ENCODE measurements around the gene PI16.

The PI16 gene

DNA sequence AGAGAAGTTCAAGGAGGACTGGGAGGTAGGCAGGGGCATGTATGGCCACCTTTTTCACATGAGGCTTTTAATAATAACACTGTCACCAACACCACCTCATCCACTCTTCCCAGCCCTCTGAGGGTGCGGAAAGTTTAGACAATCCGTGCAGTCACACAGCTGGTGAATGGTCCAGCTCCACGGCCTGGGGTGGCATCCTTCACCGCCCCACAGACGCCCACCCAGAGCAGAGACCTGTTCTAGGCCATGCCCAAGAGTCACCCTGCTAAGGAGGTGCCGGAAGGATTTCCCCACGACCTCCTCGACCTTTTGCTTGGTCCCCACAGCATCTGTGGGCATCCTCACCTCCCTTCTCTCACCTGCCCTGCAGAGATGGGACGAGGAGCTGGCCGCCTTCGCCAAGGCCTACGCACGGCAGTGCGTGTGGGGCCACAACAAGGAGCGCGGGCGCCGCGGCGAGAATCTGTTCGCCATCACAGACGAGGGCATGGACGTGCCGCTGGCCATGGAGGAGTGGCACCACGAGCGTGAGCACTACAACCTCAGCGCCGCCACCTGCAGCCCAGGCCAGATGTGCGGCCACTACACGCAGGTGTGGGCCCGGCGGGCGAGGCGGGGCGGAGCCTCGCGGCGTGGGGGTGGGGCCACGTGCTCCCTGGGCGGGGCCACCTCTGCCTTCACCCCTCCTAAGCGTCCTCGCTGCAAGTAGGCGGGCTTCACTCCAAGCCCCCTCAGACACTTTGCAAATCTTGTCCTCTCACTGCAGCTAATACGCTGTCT is 4.4 kb downstream of the PI16 start:
- no peak for DNase-seq

DNA sequence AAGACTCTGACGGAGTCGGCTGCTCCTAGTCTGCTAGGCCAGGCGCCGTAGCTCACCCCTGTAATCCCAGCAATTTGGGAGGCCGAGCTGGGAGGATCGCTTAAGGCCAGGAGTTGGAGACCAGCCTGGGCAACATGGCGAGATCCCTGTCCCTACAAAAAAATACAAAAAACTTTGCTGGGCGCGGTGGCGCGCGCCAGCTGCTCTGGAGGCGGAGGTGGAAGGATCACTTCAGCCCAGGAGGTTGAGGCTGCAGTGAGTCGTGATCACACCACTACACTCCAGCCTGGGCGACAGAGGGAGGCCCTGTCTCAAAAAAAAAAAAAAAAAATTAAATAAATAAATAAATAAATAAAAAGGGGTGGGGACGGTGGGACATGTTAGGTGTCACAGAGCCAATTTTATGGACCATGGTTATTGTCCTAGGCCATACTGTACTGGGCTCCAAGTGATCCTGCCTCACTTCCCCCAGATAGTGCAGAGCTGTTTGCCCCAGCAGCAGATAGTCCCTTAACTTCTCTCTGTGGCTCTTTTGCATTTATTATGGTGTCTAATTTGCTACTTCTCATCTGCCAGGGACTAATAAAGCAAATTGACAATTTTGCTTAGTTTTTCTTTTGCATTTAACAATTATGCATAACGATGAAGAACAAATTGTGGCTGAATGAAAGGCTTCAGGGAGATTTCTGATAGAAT is 5.2 kb downstream of the PI16 start:
- no peak for DNase-seq

DNA sequence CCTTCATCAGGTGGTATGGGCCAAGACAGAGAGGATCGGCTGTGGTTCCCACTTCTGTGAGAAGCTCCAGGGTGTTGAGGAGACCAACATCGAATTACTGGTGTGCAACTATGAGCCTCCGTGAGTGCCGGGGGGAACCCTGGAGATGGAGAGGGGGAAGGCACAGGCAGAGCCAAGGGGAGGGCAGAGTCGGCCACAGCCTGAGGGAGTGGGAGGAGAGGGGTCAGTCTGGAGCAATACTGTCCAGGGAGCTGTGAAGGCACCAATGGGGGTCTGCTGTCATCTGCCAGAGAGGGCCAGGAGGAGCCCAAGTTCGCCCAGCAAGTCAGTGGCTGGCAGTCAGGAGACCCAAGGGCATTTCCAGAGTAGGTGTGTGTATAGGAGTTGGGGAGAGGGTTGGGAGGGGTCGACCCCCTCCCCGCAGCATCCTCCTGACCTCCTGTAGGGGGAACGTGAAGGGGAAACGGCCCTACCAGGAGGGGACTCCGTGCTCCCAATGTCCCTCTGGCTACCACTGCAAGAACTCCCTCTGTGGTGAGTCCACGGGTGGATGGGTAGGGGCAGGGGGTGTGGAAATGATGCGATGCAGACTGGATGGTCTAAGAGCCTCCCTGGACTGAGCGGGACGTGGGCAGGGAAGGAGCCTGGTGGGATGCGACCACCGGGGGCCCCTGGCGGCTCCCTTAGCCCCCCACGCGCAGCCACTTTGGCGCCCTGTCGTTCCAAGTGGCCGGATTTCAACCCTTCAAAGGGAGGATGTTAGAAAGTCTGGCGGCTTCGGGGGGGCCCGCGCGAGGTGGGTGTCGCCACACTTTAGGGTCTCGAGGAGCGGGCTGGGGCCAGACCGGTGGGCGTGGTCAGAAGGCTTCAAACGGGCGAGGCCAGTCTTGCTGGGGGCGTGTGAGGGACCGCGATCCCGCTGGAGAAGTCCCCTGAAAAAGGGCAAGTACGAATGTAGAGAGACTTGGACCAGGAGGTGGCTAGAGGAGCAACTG is 7.2 kb downstream of the PI16 start:
- no peak for DNase-seq

DNA sequence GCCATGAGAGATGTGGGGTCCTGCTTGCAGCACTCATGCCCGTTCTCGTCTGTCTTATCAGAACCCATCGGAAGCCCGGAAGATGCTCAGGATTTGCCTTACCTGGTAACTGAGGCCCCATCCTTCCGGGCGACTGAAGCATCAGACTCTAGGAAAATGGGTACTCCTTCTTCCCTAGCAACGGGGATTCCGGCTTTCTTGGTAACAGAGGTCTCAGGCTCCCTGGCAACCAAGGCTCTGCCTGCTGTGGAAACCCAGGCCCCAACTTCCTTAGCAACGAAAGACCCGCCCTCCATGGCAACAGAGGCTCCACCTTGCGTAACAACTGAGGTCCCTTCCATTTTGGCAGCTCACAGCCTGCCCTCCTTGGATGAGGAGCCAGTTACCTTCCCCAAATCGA is 8.3 kb downstream of the PI16 start:
- no peak for DNase-seq

DNA sequence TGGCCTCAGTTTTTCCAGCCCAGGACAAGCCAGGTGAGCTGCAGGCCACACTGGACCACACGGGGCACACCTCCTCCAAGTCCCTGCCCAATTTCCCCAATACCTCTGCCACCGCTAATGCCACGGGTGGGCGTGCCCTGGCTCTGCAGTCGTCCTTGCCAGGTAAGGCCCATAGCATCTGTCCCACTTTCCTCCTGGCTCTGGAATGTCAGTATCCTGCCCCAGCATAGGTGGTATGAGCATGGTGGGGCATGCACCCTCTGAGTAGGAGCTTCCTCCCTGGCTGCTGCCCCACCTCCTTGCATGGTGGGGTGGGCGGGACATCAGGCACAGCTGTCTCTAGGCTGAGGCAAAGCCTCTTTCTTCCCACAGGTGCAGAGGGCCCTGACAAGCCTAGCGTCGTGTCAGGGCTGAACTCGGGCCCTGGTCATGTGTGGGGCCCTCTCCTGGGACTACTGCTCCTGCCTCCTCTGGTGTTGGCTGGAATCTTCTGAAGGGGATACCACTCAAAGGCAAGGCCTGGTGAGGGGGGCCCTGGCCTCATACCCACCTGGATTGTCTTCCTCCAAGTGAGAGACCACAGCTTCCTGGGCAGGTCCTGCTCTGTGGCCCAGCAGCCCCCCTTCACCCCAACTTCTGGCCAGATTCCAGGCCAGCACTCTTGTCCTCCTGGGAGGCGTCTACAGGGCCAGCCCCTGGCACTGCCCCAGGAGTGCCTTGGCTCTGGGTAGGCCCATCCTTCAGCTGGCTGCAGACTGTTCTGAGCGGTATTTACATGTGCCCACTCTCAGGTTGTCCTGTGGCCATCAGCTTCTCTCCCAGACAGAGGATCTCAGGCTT is 9.1 kb downstream of the PI16 start:
- no peak for DNase-seq

DNA sequence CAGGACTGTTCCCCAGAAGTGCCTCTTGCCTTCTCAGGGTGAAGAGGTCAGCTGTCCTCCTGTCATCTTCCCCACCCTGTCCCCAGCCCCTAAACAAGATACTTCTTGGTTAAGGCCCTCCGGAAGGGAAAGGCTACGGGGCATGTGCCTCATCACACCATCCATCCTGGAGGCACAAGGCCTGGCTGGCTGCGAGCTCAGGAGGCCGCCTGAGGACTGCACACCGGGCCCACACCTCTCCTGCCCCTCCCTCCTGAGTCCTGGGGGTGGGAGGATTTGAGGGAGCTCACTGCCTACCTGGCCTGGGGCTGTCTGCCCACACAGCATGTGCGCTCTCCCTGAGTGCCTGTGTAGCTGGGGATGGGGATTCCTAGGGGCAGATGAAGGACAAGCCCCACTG is 9.8 kb downstream of the PI16 start:
- DNase-seq = no peak

DNA sequence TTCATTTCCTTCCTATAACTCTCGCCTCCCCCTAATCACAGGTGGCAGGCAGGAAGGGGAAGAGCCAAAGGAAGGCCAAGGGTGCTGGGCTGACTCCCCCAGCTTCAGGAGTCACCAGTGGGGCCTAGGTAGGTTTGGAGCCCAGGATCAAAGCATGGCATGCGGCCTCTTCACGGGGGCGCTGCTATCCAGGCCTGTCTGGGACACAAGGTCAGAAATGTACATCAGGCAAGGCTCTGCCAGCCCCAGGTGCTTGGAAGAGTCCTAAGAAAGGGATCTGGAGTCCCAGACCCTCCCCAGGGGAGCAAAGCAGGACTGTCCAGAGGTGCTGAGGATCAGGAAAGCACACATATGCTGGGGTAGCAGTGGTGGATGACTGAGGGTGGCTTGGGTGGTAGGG is 10.4 kb downstream of the PI16 start:
- DNase-seq = no peak

DNA sequence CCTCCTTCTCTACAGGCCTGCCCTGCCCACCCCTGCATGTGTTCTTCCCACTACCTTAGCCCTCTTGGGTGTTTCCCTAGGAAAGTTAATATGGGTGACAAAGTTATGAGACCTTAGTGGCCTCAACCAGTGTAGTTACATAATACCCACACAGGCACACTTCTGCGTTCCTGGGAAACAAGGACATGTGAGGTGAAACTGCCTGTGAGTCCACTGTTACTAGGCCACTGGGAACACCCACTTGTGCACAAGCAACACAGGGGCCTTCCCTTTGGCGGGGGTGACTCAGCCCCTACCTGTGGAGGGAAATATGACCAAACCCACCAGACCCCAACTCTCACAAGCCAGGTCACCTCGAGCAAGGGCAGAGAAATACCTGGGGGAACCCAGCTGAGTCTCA is 12.8 kb downstream of the PI16 start:
- DNase-seq = no peak

DNA sequence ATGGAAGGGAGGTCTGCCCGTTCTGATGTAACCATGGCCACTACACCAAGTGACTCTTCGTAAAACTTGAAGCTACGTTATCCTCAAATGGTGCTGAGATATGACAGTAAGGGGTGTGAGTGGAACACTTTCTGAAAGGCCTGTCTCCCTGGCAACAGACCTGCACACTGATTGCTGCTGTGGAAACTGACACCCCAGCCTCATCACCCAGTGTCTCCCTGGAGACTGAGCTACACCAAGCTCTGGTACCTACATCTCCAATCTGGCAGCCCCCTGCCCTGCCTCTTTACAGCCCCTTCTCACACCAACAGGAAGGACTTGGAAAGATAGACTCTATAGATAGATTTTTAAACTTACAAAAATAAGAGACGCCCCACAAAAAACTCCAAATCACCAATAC is 13.2 kb downstream of the PI16 start:
- DNase-seq = no peak

DNA sequence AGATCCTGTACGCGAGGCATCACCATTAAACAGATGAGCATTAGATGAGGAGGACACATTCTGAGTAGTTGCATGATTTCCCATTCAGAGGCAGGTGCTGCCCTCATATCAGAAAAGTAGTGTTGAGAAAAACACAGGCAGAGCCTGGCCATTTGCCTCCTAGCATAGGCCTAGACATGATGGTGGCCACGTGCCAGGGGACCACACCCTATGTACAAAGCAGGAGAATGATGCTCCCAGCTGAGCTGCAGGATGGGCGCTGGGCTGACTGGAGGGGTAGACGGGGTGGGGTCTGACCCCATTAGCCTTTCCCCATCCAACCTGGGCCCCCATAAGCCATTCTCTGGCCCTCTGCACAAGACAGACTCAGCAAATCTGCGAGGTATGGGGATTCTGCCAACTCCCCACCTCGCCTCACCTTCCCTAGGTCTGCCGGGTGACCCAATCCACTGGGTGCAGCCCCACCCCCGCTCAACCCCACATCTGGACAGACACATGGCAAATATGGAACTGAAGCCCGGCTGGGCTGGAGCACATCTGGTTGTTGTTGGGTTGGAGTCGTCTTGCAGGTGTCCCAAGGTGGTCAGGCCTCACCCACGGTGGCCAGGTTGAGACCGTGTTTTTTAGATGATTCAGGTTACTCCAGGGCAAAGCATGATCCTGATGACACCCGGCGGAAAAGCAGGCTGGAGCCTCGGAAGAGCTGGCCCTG is 13.9 kb downstream of the PI16 start:
- no peak for DNase-seq

DNA sequence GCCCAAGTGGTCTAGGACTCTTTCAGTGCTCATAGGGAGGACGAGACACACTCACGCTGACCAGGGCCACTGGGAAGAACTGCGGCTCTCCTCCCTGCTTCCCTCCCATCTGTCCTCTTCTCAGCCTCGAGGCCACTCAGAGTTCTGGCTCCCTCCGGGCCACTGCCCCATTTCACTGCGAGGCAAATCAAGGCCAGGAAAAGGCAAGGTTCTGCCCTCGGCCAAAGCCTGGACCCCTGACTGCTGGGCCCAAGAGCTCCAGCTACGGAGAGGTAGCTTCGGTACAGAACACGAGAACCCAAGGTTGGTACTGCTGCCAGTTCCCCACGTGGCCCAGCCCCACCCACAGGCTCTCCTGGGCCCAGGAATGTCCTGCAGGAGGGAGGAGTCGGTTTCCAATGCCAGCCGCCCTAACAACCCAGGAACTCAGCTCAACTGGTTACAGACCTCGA is 14.7 kb downstream of the PI16 start:
- DNase-seq = no peak

DNA sequence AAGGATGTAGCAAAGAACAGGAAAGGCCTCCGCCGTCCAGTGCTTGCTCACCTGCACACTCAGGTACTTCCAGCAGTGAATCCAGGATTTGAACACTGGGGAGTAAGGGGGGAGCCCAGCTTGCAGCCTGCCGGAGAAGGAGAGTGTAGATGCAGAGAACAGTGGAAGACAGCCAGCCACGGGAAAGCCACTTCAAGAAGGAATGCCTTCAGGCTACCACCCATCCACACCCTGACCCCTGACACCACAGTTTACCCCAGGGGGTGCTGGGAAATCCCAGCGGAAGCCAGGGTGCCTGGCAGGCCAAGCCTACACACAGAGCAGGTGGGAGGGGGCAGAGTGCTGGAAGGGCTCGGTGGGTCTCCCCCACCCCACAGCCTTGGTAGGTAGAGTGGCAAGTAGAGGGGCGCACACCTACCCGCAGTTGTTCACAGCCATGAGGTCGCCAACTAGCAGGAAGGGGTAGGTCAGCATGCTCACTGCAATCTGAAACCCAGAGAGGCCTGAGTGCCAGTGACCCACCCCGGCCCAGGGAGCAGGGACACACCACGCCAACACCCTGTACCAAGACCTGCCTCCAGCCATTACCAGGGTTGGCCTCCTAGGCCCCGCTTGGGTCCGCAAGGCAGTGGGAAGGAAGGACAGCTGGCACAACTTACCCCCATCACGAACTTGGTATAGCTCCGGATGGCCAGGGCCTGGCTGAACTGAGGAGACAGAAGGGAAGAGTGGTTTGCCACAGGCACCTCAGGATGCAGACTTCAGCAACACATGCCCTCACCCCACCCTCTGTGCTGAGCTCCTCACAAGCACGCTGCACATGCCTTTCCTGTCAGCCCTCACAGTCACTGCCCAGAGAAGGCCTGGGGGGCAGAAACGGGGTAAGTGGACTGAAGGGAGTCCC is 15.7 kb downstream of the PI16 start:
- DNase-seq = no peak

DNA sequence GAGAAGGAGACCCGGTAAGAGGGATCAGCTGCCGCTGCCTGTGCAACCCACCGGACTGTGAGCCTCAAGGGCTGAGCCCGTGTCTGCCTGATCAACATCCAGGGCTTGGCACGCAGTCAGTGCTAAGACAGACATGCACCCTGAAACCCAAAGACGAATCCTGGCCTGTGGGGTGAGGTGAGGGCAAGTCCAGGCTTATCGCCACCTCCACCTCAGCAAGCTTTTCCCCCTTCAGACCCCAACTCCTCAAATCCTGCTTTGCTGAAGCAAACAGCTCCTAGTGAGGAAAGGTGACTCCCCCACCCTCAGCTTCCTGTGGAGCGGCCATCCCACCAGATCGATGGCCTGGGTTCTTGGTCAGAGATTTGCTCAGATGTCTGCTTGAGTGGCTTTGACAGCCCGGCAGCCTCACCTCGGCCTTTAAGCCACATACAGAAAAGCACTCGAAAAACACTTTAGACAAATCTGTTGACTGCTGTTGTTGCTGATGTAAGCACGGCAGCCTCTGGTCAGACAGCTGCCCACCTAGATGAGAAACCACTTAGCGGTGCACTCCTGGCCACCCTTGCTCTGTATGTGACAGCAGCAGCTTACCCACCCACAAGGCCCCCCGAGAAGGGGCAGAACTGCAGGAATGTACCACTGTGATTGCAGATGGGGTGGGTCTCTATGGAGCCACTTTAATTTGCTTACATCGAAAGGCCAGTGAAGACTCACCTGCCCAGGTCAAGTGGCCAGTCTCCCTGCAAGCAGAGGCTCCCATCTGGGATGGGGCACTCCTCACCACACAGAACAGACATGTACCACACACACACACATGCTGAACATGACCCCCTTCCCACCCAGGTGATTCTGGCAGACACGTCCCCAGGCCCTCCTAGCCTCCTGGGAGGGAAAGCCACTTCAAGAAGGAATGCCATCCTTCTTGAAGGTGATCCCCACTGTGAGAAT is 16.6 kb downstream of the PI16 start:
- no peak for DNase-seq

DNA sequence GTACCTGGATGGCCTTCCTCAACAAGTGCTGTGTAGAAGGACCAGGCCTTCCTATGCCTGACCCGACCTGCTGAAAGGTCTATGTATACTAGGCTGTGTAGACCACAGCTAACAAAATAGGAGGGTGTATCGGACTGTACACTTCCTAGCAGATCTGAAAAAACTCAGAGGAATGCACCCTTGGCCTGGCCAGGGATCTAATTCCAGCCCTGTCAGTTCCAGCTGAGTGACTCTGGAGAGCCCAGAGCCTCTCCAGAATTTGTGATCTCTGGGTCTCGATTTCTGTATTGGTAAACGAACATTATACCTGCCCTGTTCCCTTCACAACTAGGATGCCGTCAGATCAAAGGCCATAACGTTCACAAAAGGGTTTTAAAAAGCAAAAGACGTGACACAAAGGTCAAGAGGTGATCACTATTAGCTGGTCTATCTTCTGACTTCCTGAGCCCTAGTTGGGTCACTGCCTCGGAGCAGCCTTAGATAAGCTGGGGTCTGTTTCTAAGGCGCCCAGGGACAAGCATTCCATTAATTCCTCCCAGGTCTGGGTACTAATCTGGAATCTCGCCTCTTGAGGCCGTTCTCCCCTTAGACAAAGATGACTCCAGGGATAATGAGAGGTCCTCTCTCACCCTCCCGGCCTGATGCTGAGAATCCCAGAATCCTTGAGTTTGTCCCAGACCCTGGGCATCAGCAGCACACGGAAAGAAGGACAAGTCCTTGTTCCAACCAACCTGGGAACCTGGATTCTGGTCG is 17.6 kb downstream of the PI16 start:
- no peak for DNase-seq

DNA sequence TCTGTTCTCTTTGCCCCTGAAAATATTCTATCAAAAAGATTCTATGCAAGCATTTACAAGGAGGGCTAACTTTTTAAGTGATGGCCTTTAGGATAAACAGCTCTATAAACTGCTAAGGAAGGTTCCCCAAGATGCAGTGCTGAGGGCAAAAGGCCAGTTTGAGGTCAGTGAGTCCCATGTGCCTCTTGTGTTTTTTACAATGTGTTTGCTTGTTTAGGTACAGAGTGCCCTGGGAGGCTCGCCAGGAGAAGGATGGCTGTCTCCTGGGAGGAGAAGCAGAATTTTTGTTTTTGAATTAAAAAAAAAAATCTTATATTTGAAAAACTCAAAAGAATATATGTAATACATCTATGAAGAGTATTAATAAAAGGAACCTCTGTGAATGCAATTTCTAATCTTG is 18.7 kb downstream of the PI16 start:
- DNase-seq = no peak

DNA sequence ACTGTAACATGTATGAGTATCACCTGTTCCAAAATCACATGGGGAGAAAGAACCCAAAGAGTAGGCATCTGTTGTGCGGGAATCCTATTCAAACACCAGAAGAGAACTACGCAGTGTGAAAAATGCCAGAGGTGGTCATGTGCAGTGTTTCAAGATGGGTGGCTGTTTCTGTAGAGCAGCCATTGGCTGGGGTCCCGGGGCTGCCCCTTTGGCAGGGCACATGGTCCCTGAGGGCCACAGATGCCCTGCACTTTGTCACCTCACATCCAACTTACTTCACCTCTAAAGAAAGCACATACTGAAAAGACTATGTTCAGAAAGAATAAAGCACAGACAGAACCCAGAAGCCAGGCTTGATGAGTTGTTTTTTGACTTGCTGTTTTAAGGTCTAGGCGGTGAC is 19.1 kb downstream of the PI16 start:
- no peak for DNase-seq

DNA sequence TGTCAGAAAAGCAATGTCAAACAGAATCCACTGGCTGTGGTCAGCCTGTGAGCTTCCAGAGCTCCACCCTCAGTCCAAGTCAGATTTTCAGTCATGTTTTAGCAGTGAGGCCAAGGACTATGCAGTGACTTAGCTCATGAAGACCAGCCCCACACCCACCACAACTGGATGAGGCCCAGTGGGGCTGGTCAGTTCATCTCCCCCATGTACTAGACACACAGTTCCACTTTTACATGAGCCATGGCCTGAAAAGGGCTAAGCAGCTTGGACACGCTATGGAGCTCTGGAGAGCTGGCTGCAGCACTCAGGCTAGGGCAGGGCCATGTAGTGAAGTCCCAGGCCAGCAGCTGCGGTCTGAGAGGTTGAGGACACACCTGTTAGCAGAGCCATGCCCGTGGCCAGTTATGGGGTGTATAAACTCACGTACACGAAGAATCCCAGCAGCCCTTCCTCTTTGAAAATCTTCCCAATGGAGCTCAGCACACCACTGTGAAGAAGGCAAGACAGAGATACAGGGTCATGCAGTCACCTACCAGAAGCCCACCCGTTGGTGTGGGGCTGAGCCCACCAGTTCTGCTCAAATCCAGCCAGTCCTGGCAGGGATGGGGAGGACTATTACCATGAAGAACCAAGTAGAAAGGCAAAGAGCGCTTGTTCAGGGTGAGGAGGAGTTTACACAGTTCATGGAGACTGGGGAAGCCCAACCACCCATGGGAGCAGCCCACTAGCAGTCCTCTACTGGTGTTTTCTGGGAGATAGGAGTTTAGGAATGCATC is 20.9 kb downstream of the PI16 start:
- no peak for DNase-seq

DNA sequence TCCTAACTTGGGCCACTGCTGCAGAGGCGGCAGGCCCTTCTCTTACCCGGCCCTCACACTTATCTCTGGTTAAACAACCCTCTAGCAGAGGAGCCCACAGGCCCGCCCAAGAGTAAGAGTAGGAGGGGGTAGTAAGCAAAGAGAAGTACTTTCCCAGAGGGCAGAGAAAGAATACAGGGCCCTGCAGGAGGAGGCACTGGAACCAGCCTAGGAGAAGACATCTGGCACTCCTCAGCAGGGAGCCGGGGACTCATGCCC is 21.4 kb downstream of the PI16 start:
- no peak for DNase-seq
